Ascending aorta (tissue), 2 donors: ENCODE measurements around the gene TGIF1. TPM values are rescaled to one million over a fixed set of nuclear protein-coding genes. Genes with fewer than 3 reads are reported as not detected.

Experiments used
- DNase-seq, 2 donors: peaks; one replicate each; pipeline ENCODE4 v3.0.0-alpha.2; 2019; ENCODE audit warnings: low spot score in 2 of 2
- H3K27ac ChIP-seq, 2 donors: fragments of 200-600 bp; sonication (generic); one replicate each; pipeline ENCODE4 v1.5.1; 2016 to 2017; ENCODE audit warnings: mild to moderate bottlenecking in 1 of 2
- H3K27me3 ChIP-seq: fragments of 200-600 bp; sonication (generic); one replicate; pipeline ENCODE4 v1.5.1; 2017
- H3K36me3 ChIP-seq, 2 donors: fragments of 200-600 bp; sonication (generic); one replicate each; pipeline ENCODE4 v1.5.1; 2016
- H3K4me1 ChIP-seq, 2 donors: fragments of 200-600 bp; sonication (generic); one replicate each; pipeline ENCODE4 v1.5.1; 2016 to 2017; ENCODE audit warnings: mild to moderate bottlenecking in 1 of 2
- H3K4me3 ChIP-seq, 2 donors: fragments of 200-600 bp; sonication (generic); one replicate each; pipeline ENCODE4 v1.5.1; 2016 to 2017; ENCODE audit warnings: mild to moderate bottlenecking in 1 of 2
- H3K9me3 ChIP-seq, 2 donors: fragments of 200-600 bp; sonication (generic); one replicate each; pipeline ENCODE4 v1.5.1; 2016
- CTCF ChIP-seq, 3 experiments: fragments of 200-600 bp in 2 of 3; fragments of 450-650 bp in 1 of 3; sonication (generic) in 2 of 3; IDR thresholded peaks; one replicate each; pipeline ENCODE4 v1.5.1; 2016 to 2019; ENCODE audit warnings: antibody characterized with exemption in 3 of 3, mild to moderate bottlenecking in 1 of 3, moderate library complexity in 1 of 3
- intact Hi-C: fragments of 100-400 bp; cut with DNase I; formaldehyde crosslinking; loops from one replicate; pipeline ENCODE4 v1.15.1; 2023
- total RNA-seq: library from RNA; depleted of rRNA; stranded (reverse); fragments of >200 nt; gene quantifications from one replicate; pipeline ENCODE4 v1.1.0, GENCODE V29; 2016

TGIF1 gene
- total RNA-seq, 1 donor from 2014 or later, result 39.7 TPM

GRCh38 chr18:3447068-3447894 lies 2.7 kb upstream of the TGIF1 start:
- Histone ChIP-seq H3K27me3 (no peaks in the 10 kb centered on the region), H3K4me3 (peak overlapping the region; percentile 79 to 86), H3K36me3 (no peaks in the 10 kb centered on the region), H3K4me1 (peaks cover 7 to 11% of the 10 kb centered on the region in 2 donors), H3K9me3 (no peaks in the 10 kb centered on the region), H3K27ac (peak overlapping the region; percentile 100)
- TF ChIP-seq CTCF (IDR thresholded peaks at IDR 0.05), result no peak
- DNase-seq, result peak in 1 of 2 donors; percentile 77
- intact Hi-C loops, result loop anchor here (5.0 to 10.0 kb wide), 3 partner anchors 205 to 790 kb away; partner anchors contain the start of gene SMCHD1

GRCh38 chr18:3447895-3448837 lies 1.8 kb upstream of the TGIF1 start:
- intact Hi-C loops, result loop anchor here (1.0 to 10.0 kb wide), 4 partner anchors 146 to 791 kb away; partner anchors contain the start of gene SMCHD1
- Histone ChIP-seq H3K27ac (peak overlapping the region; percentile 100), H3K4me3 (peak overlapping the region; percentile 79 to 86), H3K27me3 (no peaks in the 10 kb centered on the region), H3K4me1 (peaks cover 7 to 14% of the 10 kb centered on the region in 2 donors), H3K9me3 (no peaks in the 10 kb centered on the region), H3K36me3 (no peaks in the 10 kb centered on the region)
- peak; percentile 89 to 97 for DNase-seq
- peak in 1 of 3 experiments; percentile 8 for TF ChIP-seq CTCF (IDR thresholded peaks at IDR 0.05)

- H3K27ac ChIP-seq, result peak overlapping the region; percentile 100
- H3K27me3 ChIP-seq, result no peaks in the 10 kb centered on the region
- H3K4me1 ChIP-seq, result peaks cover 7 to 16% of the 10 kb centered on the region in 2 donors
- TF ChIP-seq CTCF (IDR thresholded peaks at IDR 0.05), result no peak
- peak; percentile 84 to 95 for DNase-seq
- no peaks in the 10 kb centered on the region for H3K9me3 ChIP-seq
- intact Hi-C loops, result loop anchor here (1.0 to 10.0 kb wide), 4 partner anchors 145 to 792 kb away; partner anchors contain the start of gene SMCHD1
- peak overlapping the region; percentile 79 to 86 for H3K4me3 ChIP-seq
- no peaks in the 10 kb centered on the region for H3K36me3 ChIP-seq
Measured at GRCh38 chr18:3448838-3449511, 997 bp upstream of the TGIF1 start.

GRCh38 chr18:3449512-3450011 lies 410 bp upstream of the TGIF1 start:
- DNase-seq, result no peak
- no peak for TF ChIP-seq CTCF (IDR thresholded peaks at IDR 0.05)
- Histone ChIP-seq H3K4me1 (peaks cover 7 to 18% of the 10 kb centered on the region in 2 donors), H3K9me3 (no peaks in the 10 kb centered on the region), H3K27ac (peak overlapping the region; percentile 100), H3K36me3 (no peaks in the 10 kb centered on the region), H3K4me3 (peak overlapping the region; percentile 79 to 86), H3K27me3 (no peaks in the 10 kb centered on the region)
- intact Hi-C loops, result loop anchor here (5.0 to 10.0 kb wide), 9 partner anchors 167 to 1008 kb away; partner anchors contain the start of genes DLGAP1 and SMCHD1

- Histone ChIP-seq H3K36me3 (no peaks in the 10 kb centered on the region), H3K4me3 (peak overlapping the region; percentile 79 to 86), H3K9me3 (no peaks in the 10 kb centered on the region), H3K27ac (peak overlapping the region; percentile 100), H3K27me3 (no peaks in the 10 kb centered on the region), H3K4me1 (peaks cover 7 to 26% of the 10 kb centered on the region in 2 donors)
- TF ChIP-seq CTCF (IDR thresholded peaks at IDR 0.05), result no peak
- DNase-seq, result no peak
- intact Hi-C loops, result loop anchor here (1.0 to 10.0 kb wide), 7 partner anchors 168 to 1007 kb away; partner anchors contain the start of gene DLGAP1
Measured at GRCh38 chr18:3450799-3451182, 819 bp downstream of the TGIF1 start.
